Measurements from ENCODE around the gene TMEM39B. TPM values are rescaled to one million over a fixed set of nuclear protein-coding genes. Genes with fewer than 3 reads are reported as not detected.

Gene TMEM39B
- total RNA-seq, 1 experiment from 2014 or later, result 30.4 TPM

GRCh38 chr1:32106663-32107275, 34.0 kb downstream of the TMEM39B start:
- ChIA-PET CTCF (no interaction called here), POLR2A (ENCODE audit: low non-redundant PET) (no interaction called here)
- TF ChIP-seq CTCF (conservative IDR thresholded peaks at IDR 0.05; ENCODE audit: low read depth, low read length), result no peak
- TF ChIP-seq EZH2 (IDR thresholded peaks at IDR 0.05; ENCODE audit: borderline replicate concordance, low read depth, low read length, poor library complexity, severe bottlenecking), result no peak
- DNase-seq (ENCODE audit: low spot score), result no peak
- BruUV-seq (replicated peaks), result no TSS peak
- Histone ChIP-seq H3K27me3 (replicated peaks; ENCODE audit: insufficient read depth, low read depth, low read length, poor library complexity) (no peaks in the 10 kb centered on the region), H3K36me3 (ENCODE audit: insufficient read depth, low read length, poor library complexity, severe bottlenecking) (peaks cover 10% of the 10 kb centered on the region), H3K4me1 (ENCODE audit: insufficient read depth, low read length, poor library complexity, severe bottlenecking) (peaks cover 3% of the 10 kb centered on the region), H3K4me3 (ENCODE audit: low read depth, low read length, poor library complexity, severe bottlenecking) (no peak overlapping the region), H3K27ac (ENCODE audit: low read depth, low read length, poor library complexity, severe bottlenecking) (no peak overlapping the region), H3K9me3 (ENCODE audit: low read depth, low read length, poor library complexity, severe bottlenecking) (no peaks in the 10 kb centered on the region)
- intact Hi-C loops (cut with micrococcal nuclease; ENCODE audit: unreplicated experiment), result loop anchor here (2.0 kb wide), 1 partner anchor 34 kb away; the partner anchor contains the start of gene TMEM39B

- BruUV-seq (replicated peaks), result no TSS peak
- H3K4me1 ChIP-seq (ENCODE audit: insufficient read depth, low read length, poor library complexity, severe bottlenecking), result peaks cover 8% of the 10 kb centered on the region
- H3K36me3 ChIP-seq (ENCODE audit: insufficient read depth, low read length, poor library complexity, severe bottlenecking), result no peaks in the 10 kb centered on the region
- CTCF ChIA-PET, result interaction anchor here (0.5 to 2.0 kb wide), 4 partner anchors 10 to 346 kb away, joined by 3 to 8 read pairs (median 4); partner anchors contain the start of gene TMEM39B
- H3K9me3 ChIP-seq (ENCODE audit: low read depth, low read length, poor library complexity, severe bottlenecking), result no peaks in the 10 kb centered on the region
- H3K27ac ChIP-seq (ENCODE audit: low read depth, low read length, poor library complexity, severe bottlenecking), result peak within 1 kb of the TSS; percentile 89
- no peaks in the 10 kb centered on the region for H3K27me3 ChIP-seq (replicated peaks; ENCODE audit: insufficient read depth, low read depth, low read length, poor library complexity)
- peak within 1 kb of the TSS; percentile 70 for H3K4me3 ChIP-seq (ENCODE audit: low read depth, low read length, poor library complexity, severe bottlenecking)
- TF ChIP-seq EZH2 (IDR thresholded peaks at IDR 0.05; ENCODE audit: borderline replicate concordance, low read depth, low read length, poor library complexity, severe bottlenecking) (no peak), CTCF (conservative IDR thresholded peaks at IDR 0.05; ENCODE audit: low read depth, low read length) (no peak)
- POLR2A ChIA-PET (ENCODE audit: low non-redundant PET), result interaction anchor here (0.6 kb wide), 1 partner anchor 20 kb away, joined by 6 read pairs; no protein-coding TSS in a partner anchor
- DNase-seq (ENCODE audit: low spot score), result peak; percentile 97
- intact Hi-C loops (cut with micrococcal nuclease; ENCODE audit: unreplicated experiment), result loop anchor here (2.0 kb wide), 1 partner anchor 35 kb away; the partner anchor contains the start of gene TMEM39B
Measured at GRCh38 chr1:32107742-32108661, 35.3 kb downstream of the TMEM39B start, which contains the start of gene KPNA6. Gene KPNA6, plus strand, starts transcription at chr1:32108056. Its CDS starts 75 bp downstream, at chr1:32108131.

- TF ChIP-seq EZH2 (IDR thresholded peaks at IDR 0.05; ENCODE audit: borderline replicate concordance, low read depth, low read length, poor library complexity, severe bottlenecking), result no peak
- TF ChIP-seq CTCF (conservative IDR thresholded peaks at IDR 0.05; ENCODE audit: low read depth, low read length), result no peak
- no peak overlapping the region for H3K27ac ChIP-seq (ENCODE audit: low read depth, low read length, poor library complexity, severe bottlenecking)
- CTCF ChIA-PET, result interaction anchor here (0.6 kb wide), 1 partner anchor 10 kb away, joined by 3 read pairs; no protein-coding TSS in a partner anchor
- POLR2A ChIA-PET (ENCODE audit: low non-redundant PET), result interaction anchor here (0.5 kb wide), 1 partner anchor 45 kb away, joined by 4 read pairs; no protein-coding TSS in a partner anchor
- H3K4me3 ChIP-seq (ENCODE audit: low read depth, low read length, poor library complexity, severe bottlenecking), result no peak overlapping the region
- intact Hi-C loops (cut with micrococcal nuclease; ENCODE audit: unreplicated experiment), result no loop called here
- no peaks in the 10 kb centered on the region for H3K9me3 ChIP-seq (ENCODE audit: low read depth, low read length, poor library complexity, severe bottlenecking)
- no TSS peak for BruUV-seq (replicated peaks)
- peaks cover 8% of the 10 kb centered on the region for H3K4me1 ChIP-seq (ENCODE audit: insufficient read depth, low read length, poor library complexity, severe bottlenecking)
- DNase-seq (ENCODE audit: low spot score), result no peak
- H3K27me3 ChIP-seq (replicated peaks; ENCODE audit: insufficient read depth, low read depth, low read length, poor library complexity), result no peaks in the 10 kb centered on the region
- no peaks in the 10 kb centered on the region for H3K36me3 ChIP-seq (ENCODE audit: insufficient read depth, low read length, poor library complexity, severe bottlenecking)
Measured at GRCh38 chr1:32111040-32111623, 38.4 kb downstream of the TMEM39B start.
